Stimulated activated CD4-positive, alpha-beta T cell treated with anti-CD3 and anti-CD28 coated beads, Interleukin-12 subunit alpha, Interleukin-12 subunit beta, amount 100 ng/mL, for 4 hours (primary cell): Measurements from ENCODE around the gene SIX6.
A peak's percentile ranks its signal among the peaks of the same experiment; 100 is the strongest.
"Not testable (repeated sequence)": the region's sequence is repeated elsewhere in the genome, so short reads cannot be mapped to it uniquely, and the experiment has no call there.

ENCODE experiments used
- DNase-seq: peaks from one replicate; pipeline ENCODE4 v3.0.0-alpha.2; 2020

Gene SIX6

DNA sequence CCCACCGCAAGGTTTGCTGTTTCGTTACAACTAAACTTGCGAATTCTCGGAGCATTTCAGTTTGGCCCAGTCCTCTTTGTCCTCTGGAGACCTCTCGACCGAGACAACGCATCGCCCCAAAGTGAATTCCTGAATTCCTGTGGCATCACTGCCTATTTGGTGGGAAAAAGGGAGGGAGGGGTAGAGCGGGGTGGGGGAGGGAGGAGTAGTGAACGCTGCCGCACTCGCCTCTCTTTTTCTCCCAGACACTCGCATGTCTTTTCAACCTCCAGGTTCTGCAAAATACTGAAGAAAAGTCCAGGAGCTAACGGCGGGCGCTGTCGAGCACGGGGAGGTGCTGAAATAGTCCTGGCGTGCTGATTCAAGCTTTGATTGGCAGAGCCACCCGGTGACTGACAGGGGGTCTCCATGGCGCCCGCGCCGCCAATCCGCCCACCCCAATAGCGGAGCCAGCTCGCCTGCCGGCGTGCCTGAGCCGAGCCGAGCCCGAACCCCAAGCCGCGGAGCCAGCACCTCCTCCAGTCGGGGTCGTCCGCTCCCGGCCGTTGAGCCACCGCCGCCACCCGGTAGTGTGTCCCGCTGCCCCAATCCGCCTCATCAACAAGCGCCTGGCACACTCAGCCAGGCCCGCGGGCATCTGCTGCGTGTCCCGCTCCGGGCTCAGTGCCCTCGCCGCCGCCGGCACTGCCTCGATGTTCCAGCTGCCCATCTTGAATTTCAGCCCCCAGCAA is at the start of gene SIX6:
SIX6 (plus strand) TSS at position 440 of the 731 bp plus-strand sequence; CDS start at position 693, 253 bp downstream.
- no peak for DNase-seq

DNA sequence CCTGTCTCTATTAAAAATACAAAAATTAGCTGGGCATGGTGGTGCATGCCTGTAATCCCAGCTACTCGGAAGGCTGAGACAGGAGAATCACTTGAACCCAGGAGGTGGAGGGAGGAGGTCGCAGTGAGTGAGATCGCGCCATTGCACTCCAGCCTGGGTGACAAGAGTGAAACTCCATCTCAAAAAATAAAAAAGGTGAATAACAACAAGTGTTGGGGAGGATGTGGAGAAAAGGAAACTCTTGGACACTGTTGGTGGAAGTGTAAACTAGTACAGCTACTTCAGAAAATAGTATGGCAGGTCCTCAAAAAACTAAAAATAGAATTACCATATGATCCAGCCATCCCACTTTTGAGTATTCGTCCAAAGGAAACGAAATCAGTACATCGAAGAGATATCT is 28.7 kb upstream of the SIX6 start:
- not testable (repeated sequence) for DNase-seq

DNA sequence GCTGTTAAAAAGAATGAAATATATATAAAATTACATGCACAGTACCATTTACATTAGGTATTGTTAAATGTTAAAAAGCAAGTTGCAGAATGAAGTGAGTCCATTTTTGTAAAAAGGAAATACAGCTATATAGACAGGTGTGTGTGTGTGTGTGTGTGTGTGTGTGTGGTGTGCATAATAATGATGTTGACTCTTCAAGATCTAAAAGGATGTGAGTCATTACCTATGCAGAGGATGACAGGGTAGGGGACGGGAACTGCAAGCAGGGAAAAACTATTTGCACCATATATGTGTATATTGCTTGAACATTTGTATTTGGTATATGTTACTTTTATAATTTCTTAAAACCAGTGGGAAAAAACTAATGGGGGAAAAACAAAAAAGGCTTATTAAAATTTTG is 26.2 kb upstream of the SIX6 start:
- DNase-seq: no peak

DNA sequence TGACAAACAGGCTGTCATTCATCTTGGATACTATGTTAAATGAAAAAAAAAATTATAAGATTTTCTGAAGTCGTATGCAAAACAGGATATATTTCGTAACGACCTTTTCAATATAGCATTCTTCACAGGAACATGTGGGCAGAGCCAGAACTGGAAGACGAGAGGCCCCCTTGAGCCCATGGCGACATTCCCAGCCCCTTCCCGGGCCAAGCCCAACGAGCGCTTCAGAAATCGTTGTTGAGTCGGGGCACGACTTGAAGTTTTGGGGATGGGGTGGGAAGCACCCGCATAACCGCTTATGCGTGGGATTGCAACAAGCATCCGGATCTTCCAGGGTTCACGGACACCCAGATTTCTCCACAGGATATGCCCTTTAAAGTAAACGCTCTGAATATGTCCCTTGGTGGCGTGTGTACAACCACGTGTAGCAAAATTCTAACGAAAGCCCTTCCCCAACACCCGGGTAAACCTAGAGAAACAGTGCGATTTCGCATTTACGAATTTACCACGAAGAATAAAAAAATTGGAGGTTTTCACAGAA is 23.8 kb upstream of the SIX6 start:
- no peak for DNase-seq

DNA sequence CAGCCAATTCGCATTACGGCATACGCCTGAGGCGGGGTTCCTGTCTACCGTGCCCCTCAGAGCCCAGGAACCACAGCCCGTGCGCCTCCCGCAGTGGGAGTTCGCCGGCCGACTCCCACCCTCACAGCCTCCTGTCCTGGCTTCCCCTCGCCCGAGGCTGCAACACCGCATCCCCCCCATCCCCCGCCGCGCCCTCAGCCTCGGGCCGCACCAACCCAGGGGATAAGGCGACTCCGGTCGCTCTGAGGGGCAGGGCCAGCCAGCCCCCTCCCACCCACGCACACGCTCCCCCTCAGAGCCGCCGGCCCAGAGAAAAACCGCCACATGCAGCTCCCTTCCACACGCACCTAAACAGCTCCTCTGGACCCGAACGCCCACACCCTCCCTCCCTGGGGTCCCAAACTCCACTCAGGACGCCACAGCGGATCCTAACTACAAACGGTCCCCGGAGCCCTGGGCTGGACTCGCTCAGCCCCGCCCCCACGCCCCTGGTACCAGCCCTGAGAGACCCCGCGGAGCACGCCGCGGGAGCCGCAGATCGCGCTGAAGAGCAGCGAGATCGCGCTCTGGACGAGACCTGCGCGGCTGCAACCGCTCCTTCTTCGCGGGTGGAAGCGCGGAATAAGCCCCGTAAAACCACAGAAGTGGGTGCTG is 23.2 kb upstream of the SIX6 start, which contains the start of gene C14orf39:
C14orf39 (minus strand) TSS at position 466 of the 654 bp plus-strand sequence. CDS start 985 bp downstream, outside the sequence.
- peak; percentile 18 for DNase-seq

DNA sequence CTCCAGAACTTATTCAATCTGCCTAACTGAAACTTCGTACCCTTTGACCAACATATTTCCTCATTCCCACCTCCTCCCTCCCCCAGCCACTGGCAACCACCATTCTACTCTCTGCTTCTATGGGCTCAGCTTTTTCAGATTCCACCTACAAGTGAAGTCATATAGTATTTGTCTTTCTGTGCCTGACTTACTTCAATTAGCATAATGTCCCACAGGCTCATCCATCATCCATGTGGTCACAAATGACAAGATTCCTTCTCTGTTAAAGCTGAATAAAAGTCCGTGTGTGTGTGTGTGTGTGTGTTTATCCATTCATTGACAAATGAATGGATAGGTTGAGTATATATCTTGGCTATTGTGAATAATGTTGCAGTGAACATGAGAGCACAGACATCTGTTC is 21.7 kb upstream of the SIX6 start:
- no peak for DNase-seq

DNA sequence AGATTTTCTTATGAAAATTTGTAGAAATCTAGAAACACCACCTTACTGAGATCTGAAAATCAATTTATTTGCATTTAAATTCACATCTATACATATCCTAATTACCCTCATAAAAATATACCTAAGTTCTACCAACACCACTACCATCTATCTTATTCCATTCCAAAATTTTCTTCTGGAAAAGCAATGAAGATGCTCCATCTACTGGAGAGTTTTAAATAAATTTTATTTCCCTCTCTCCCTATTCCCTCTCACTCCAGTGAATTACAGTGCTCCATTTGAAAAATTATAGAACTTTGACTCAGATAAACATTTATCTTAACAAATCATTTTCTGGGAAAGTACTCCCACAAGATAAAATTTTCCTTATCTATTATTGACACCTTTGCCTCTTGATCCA is 20.8 kb upstream of the SIX6 start:
- DNase-seq: no peak

DNA sequence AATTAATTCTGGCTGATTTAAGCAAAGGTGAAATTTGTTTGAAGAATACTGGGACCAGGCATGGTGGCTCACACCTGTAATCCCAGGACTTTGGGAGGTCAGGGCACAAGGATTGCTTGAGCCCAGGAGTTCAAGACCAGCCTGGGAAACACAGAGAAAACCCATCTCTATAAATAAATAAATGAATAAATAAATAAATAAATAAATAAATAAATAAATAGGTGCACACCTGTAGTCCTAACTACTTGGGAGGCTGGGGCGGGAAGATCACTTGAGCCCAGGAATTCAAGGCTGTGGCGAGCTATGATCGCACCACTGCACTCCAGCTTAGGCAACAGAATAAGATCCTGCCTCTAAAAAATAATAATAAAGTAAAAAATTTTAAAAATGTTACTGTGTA is 18.7 kb upstream of the SIX6 start:
- no peak for DNase-seq

DNA sequence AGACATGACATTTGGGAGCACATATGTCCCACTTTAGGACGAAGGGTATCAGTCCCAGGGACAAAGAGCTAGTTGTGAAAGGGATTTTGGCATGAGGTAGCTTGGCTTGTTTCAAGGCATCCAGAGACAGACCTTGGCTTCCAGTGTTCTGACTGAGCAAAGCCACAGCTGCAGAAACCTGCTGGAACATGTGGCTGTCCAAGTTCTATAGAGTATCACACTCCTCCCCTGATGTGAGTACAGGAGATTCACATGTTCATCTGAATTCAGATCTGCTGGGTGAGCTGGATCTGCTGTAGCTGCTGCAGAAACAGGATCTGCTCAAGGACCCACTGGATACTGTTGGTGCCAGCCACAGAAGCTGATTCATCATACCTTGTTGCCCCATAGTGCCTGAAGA is 13.0 kb upstream of the SIX6 start:
- DNase-seq: no peak

DNA sequence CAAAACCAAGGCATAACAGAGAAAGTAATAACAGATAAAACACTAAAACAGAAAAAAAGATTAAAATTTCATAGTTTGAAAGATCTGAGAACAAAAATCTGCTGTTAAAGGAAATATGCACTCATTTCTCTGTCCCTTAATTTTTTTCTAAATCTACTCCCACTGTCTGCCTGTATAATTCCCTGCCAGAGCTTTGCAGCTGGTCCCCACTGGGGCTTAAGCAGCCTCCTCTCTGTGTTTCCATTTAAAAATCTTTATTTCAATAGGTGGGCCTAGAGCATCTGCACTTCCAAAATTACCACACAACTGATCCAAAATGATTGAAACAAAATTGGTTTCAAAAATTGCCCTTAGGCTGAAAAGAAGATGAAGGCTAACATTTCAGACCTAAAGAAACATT is 6.4 kb upstream of the SIX6 start:
- no peak for DNase-seq

DNA sequence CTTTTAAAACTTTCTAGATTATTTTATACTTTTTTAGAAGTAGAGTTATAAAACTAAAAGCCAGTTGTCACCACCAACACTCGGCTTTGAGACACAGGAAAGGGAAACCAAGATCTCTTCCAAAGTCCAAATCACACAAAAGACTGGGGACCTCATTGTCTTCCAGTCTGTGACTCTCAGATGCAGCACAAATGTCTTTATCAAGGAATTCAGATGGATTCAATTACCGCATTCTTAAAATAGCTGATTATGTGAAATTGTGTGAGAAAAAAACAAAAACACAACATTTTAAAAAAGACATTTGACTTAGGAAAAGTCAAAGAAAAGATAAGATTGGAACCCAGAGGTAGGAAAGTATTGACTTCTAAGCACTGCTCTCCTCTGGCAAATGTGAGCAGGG is 3.5 kb upstream of the SIX6 start:
- DNase-seq: no peak

DNA sequence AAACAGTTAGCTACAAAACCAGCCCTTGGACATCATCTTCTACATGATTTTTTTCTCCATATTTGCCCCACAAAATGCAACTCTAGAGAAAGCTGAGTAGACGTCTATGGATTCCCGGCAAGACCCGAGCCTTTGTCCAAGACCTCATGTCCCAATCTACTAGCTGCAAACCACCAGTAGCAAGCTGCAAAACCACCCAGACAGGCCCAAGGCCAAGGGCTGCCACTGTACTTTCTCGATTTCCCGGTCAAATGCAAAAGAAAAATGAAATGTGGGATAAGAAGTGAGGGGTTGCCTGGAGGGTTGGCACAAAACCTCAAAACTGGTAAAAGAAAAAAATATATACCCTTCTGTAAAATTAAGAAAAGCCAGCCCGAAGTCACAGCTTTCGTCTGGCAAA is 2.9 kb upstream of the SIX6 start:
- DNase-seq: no peak

DNA sequence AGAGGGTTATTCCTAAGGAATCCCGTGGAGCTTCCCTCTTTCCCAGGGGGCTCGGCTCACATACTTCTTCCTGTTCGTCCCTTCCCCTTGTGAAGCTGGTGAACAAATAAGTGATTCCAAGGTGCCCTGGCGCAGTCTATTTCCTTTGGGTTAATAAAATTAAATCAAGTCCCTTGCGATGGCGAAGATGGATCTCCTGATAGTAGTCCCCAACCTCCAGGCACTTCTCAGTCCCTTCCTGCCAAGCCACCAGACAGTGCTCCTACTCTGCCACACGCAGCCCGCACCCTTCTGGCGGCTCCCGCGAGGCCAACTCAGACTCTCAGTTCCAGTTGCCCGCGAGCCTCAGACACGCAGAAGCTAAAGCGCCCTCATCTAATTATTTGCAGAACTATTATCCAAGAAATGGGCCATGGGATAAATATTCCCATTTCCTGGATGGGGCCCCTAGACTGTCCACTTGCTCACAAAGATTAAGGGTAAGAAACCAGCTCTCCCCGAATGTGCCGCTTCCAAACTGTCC is 2.4 kb upstream of the SIX6 start:
- DNase-seq: no peak

DNA sequence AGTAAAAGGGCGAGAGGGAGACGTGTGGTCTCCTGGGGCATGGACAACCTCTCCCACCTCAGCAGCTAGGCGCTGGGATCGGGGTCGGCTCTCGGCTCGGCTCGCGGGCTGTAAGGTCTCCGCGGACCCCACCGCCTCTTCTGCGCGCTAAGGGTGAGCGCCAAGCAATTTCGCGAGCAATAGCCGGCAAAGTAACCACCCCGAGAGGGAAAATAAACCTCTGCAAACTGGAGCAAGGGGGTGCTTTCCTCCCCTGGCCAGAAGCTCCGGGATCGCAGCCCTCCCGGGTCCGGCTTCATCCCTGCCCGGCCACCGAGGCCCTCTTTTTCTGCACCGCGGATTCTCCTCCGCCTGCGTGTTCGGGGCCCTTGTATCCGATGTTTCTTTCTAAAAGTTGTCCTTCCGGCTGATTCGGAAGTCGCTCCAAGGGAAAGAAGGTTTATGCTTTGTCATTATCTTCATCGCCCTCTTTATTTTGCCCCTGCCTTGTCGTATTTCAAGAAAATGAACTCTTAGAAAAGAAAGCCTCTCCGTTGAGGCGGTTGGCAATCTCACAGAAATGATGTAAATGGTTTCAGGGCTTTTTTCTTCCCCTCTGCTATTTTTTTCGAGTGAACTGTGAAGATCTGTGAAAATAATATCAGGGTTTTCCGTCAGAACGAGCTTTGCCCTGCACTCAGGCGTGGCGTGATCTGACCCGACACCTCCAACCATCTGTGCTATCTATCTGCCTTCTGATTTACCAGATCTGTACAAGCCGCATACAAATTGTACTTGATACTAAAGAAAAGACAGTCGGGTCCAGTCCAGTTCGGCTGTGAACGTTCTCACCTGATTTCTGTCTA is 1.7 kb upstream of the SIX6 start:
- no peak for DNase-seq

DNA sequence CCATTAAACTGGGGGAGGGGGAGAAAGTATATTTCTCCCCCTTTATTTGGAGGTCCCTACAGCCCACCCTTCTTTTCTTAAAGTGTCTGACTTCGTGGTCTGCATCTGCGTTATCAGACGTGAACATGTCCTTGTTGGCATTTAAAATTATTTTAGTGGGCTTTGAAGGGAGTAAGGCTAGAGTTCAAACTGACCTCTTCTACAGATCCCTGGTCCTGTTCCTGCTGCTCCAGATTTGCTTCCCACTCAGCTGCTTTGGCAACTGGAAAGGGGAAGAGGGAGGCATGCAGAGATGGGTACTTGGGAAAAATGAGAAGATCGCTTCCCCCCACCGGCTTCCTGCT is 611 bp upstream of the SIX6 start:
- DNase-seq: no peak

DNA sequence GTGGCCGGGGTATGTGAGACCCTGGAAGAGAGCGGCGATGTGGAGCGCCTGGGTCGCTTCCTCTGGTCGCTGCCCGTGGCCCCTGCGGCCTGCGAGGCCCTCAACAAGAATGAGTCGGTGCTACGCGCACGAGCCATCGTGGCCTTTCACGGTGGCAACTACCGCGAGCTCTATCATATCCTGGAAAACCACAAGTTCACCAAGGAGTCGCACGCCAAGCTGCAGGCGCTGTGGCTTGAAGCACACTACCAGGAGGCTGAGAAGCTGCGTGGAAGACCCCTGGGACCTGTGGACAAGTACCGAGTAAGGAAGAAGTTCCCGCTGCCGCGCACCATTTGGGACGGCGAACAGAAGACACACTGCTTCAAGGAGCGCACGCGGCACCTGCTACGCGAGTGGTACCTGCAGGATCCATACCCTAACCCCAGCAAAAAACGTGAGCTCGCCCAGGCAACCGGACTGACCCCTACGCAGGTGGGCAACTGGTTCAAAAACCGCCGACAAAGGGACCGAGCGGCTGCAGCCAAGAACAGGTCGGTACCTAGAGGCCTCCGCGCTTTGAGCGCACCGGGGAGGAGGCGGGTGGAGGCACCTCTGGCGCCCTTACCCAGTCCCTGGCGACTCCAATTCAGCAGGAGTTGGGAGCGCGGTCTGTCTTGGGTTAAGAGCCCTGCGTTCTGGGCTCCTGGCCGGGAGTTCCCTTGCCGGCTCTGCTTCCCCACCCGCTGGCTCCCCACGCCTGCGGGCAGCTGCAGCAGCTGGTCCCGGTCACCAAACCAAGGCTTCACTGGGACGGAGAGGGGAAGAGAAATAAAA is 700 bp downstream of the SIX6 start:
- DNase-seq: no peak

DNA sequence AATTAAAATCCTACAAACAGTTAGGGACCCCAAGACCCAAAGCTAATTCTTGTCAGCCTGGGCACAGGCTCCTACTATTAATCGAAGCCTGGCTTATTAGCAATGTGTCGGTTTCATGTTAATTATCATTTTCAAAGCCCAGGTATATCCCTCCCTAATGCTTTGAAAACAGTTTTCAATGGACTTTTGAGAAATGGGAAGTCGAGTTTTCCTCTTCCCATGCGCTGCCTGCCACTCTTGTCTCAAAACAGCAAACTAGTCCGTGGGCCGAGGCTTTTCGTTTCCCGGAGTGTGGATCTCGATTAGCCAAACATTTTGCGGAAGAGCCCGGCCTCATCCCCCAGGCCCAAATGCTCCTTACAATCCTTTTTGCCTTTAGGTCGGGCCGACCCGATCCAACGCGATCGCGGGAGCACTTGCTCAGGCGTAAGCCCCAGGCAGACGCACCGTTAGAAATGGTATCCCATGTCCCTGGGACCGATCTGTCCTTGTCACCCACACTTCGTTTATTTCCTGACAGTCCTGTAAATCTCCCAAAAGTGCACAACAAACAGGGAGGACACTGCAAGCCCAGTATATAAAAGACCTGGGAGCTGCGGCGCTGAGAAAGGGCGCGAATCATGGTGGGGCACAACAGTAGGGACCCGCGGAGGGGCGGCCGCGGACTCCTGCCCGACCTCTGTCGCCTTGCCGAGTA is 1.5 kb downstream of the SIX6 start:
- DNase-seq: no peak

DNA sequence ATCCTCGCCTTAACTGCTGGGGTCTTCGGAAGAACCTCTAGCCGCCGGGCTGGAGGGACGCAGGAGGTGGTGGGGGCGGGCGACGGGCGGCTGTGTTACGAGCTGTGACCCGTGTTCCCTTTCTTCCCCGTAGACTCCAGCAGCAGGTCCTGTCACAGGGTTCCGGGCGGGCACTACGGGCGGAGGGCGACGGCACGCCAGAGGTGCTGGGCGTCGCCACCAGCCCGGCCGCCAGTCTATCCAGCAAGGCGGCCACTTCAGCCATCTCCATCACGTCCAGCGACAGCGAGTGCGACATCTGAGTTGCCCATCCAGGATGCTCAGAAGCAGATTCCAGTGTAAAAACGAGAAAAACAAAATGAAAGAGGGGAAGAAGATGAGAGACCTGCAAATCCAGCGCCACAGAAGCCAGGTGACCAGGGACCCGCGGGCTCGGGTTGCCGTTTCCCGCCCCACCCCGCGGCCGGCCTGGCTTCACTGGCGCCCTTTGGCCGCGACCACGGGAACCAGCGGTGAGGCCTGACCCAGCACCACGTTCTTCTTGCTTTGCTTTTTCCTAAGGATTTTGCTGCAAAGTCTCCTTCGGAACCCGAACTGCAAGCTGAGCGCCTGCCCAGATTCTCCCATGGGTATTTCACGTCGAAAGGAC is 2.1 kb downstream of the SIX6 start:
- no peak for DNase-seq

DNA sequence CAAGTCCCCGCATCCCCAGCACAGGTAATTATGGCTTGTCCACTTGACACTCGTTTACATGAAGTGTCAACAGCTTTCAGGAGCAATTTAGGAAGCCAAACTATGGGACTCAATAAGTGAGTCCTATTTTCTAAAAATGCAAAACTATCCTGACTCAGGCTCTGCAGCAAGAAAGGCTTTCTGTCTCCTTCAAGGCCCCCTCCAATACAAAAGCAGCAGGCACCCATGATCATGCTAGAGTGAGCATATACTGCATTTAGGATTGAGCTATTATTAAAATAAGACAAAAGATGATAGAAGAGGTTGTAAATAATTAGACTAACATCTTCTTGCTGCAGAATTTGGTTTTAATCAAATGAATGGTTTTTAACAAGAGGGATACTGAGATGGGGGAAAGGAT is 3.2 kb downstream of the SIX6 start:
- no peak for DNase-seq

DNA sequence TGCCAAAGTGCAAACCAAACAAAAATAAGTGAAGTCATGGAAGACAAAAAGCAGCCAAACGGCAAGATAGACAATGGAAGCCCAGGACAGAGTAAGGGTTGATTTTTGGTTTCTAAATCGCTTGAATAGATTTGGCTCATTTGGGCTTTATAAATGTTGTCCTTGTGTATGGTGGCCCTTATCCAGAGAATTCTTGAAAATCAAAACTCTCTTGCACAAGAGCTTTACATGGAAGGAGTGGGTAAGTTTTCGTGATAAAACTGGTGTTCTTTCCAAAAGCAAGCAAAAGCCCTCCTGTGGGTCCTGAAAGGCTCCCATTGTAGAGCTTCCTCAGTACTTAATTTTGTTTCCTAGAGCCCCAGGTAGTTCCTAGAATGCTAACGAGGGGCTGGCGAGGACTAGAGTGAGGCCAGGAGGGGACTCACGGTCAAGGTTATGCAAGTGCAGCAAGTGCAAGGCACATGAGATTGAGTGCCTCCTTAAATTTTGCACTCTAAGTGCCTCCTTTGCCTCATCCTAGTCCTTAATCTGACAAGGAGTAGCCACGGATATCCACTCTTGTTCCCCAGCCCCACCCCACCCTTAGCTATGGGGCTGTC is 4.1 kb downstream of the SIX6 start:
- no peak for DNase-seq

DNA sequence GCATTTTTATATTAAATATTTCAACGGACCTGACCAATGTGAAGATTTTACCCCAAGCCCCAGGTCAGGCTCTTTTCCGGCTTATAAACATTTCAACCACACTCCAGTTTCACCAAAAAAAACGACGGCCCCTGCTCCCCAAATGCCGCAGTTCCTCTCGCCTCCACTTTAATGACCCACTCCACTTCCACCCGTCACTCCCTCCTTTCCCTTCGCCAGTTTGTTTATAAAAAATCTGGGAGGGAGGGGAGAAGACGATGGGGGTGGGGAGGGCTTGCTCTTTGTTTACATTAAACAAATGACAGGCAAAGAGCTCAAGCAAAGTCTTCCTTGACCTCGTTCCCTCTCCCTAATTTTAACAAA is 5.4 kb downstream of the SIX6 start:
- no peak for DNase-seq
